Epithelial cell of esophagus (primary cell): ENCODE results near the gene MYOM1.
A peak's percentile ranks its signal among the peaks of the same experiment; 100 is the strongest.
"Not testable (repeated sequence)": the region's sequence is repeated elsewhere in the genome, so short reads cannot be mapped to it uniquely, and the experiment has no call there.

Experiments used
- DNase-seq: peaks from one replicate; pipeline ENCODE4 v3.0.0; 2010; ENCODE audit warnings: low read depth
- H3K4me3 ChIP-seq: 2 replicates; pipeline ENCODE4 v1.5.1; 2011; ENCODE audit warnings: mild to moderate bottlenecking, low read length, control low read depth
- CTCF ChIP-seq: IDR thresholded peaks from 2 replicates; pipeline ENCODE4 v1.5.1; 2011; ENCODE audit warnings: low read depth, mild to moderate bottlenecking, low read length, control low read depth, inconsistent platforms; ENCODE audit not compliant: insufficient read depth; ENCODE audit errors: missing control alignments

Gene MYOM1

GRCh38 chr18:3055816-3056215 lies 164.0 kb downstream of the MYOM1 start:
- no peak overlapping the region for H3K4me3 ChIP-seq
- no peak for TF ChIP-seq CTCF
- DNase-seq: no peak

GRCh38 chr18:3055186-3055728 lies 164.5 kb downstream of the MYOM1 start:
- no peak overlapping the region for H3K4me3 ChIP-seq
- TF ChIP-seq CTCF: no peak
- no peak for DNase-seq

DNA sequence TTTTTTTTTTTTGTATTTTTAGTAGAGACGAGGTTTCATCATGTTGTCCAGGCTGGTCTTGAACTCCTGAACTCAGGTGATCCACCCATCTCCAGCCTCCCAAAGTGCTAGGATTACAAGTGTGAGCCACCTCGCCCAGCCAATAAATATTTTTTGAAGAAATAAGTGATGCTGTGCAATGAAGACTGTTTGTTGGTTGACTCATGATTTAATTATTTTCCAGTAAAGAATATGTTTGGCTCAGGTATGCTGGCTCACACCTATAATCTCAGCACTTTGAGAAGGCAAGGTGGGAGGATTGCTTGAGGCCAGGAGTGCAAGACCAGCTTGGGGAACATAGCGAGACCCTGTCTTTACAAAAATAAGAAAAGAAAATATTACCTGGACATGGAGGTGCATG lies 165.0 kb downstream of the MYOM1 start:
- no peak overlapping the region for H3K4me3 ChIP-seq
- peak; percentile 17 for DNase-seq
- TF ChIP-seq CTCF: no peak

DNA sequence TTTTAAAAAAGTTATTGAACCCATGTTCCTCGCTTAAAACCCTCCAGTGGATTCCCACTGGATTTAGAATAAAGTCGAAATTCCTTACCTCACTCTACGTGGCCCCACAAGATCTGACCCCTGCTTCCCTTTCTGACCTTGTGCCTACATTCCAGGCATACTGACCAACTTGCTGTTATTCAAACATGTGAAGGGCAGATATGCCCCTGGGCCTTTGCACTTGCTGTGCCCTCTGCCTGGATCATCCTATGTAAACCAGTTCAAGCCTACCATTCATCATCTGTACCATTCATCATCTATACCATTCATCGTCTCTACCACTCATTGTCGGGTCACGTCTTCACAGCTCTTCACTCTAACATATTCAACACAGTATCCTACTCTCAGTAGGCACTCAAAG lies 165.6 kb downstream of the MYOM1 start:
- H3K4me3 ChIP-seq: no peak overlapping the region
- no peak for DNase-seq
- TF ChIP-seq CTCF: no peak

DNA sequence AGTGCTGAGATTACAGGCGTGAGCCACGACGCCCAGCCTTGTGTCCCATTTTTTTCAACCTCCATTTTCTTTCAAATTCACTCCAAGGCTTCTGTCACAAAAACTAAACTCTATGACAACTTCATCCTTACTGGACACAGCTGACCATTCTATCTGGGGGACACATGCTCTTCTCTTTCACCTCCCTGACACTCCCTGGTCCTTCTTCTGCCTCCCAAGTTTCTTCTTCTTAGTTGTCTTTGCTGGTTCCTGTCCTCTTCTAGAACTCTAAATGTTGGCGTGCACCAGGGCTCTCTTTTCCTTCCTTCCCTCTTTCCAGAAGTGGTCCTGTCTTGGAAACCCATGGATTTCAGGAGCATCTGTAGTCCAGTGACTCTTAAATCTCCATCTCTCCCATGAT lies 166.7 kb downstream of the MYOM1 start:
- TF ChIP-seq CTCF: no peak
- H3K4me3 ChIP-seq: no peak overlapping the region
- DNase-seq: no peak

DNA sequence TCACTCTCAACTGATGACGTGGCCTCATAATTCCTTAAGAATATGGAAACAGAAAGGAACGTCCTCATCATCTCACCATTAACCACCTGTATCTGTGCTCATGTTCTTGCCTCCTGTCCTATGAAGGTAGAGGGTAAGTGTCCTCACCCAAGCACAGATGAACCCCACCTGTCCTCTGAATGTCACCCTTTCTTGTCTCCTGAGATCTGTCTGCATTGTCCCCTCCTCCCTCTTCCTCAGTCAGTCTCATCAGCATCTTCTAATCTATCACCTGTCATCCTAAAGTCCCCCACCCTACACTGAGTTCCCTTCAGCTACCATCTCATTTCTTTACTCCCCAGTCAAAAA lies 167.4 kb downstream of the MYOM1 start:
- DNase-seq: no peak
- TF ChIP-seq CTCF: no peak

GRCh38 chr18:3051718-3052410 lies 167.9 kb downstream of the MYOM1 start:
- peak; percentile 47 for DNase-seq
- H3K4me3 ChIP-seq: no peak overlapping the region
- TF ChIP-seq CTCF: no peak

More for the DNA sequence above, 167.4 kb downstream of the MYOM1 start:
- no peak overlapping the region for H3K4me3 ChIP-seq

- DNase-seq, H3K4me3 ChIP-seq: not testable (repeated sequence)
Measured at GRCh38 chr18:3049897-3050454, 169.8 kb downstream of the MYOM1 start.
